ENCODE data around the gene EFCAB12.
"Not testable (repeated sequence)": the region's sequence is repeated elsewhere in the genome, so short reads cannot be mapped to it uniquely, and the experiment has no call there.

EFCAB12 gene

DNA sequence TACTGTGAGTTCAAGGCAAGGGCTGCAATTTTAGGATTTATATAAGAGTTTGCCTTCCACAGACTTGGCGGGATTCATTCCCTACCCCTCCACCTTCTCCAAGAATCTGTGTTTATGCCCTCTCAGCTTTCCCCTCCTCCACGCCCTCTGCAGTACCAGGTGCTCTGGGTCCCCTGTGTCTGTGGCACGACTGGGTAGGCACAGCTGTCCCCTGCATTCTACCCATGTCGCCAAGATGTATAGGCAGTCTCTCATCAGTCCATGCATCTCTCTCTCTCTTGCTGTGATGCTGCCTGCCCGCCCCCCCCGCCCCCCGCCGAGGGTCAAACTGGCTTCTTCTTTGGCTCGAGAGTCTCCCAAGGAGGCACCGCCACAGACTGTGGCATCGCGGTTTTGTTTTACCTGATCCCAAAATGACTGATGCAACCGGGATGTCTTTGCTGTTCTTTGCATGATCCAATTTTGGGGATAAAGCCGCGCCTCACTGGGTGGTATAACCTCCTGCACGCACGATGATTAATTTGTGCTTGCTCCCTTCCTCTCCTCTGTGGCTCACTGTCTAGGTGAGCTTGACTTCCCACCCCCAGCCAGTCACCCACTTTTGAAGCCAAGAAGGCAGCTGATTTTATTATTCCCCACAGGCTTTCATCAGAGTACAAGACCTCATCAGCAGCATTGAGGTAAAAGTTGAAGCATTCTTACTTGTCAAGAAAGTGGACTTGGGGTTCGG is 43.7 kb downstream of the EFCAB12 start:
- Mint-ChIP-seq H3K4me3 (no peak overlapping the region), H3K27ac (no peak overlapping the region), H3K36me3 (ENCODE audit: low read depth) (peaks cover 29% of the 10 kb centered on the region), H3K9me3 (no peaks in the 10 kb centered on the region), H3K4me1 (no peaks in the 10 kb centered on the region), H3K27me3 (ENCODE audit: low read depth) (no peaks in the 10 kb centered on the region)
- TF ChIP-seq, protein P1, sequence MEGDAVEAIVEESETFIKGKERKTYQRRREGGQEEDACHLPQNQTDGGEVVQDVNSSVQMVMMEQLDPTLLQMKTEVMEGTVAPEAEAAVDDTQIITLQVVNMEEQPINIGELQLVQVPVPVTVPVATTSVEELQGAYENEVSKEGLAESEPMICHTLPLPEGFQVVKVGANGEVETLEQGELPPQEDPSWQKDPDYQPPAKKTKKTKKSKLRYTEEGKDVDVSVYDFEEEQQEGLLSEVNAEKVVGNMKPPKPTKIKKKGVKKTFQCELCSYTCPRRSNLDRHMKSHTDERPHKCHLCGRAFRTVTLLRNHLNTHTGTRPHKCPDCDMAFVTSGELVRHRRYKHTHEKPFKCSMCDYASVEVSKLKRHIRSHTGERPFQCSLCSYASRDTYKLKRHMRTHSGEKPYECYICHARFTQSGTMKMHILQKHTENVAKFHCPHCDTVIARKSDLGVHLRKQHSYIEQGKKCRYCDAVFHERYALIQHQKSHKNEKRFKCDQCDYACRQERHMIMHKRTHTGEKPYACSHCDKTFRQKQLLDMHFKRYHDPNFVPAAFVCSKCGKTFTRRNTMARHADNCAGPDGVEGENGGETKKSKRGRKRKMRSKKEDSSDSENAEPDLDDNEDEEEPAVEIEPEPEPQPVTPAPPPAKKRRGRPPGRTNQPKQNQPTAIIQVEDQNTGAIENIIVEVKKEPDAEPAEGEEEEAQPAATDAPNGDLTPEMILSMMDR (IDR thresholded peaks at IDR 0.05; ENCODE audit: unreplicated experiment in 3 of 3) = no peak

DNA sequence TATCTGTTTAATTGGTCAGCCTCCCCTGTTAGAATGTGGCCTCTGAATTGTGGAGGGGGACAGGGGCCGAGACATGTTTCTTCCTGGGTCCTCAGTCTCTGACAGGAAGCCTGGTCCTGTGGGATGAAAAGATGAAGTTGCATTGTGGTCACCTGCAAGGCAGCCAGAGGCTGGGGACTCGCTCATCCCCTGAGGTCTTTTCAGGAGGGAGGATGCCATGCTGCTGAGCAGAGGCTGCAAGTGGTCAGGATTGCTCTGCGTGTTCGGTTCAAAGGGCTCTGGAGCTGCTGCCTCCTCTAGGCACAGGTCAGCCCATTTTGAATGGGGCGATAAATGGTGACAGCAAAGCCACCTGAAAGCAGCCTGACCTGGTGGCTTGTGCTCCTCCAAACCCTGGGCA is 44.3 kb downstream of the EFCAB12 start:
- not testable (repeated sequence) for H3K4me1 Mint-ChIP-seq; H3K27me3 Mint-ChIP-seq (ENCODE audit: low read depth); H3K4me3 Mint-ChIP-seq; H3K9me3 Mint-ChIP-seq; H3K27ac Mint-ChIP-seq
- peaks cover 22% of the 10 kb centered on the region for H3K36me3 Mint-ChIP-seq (ENCODE audit: low read depth)

DNA sequence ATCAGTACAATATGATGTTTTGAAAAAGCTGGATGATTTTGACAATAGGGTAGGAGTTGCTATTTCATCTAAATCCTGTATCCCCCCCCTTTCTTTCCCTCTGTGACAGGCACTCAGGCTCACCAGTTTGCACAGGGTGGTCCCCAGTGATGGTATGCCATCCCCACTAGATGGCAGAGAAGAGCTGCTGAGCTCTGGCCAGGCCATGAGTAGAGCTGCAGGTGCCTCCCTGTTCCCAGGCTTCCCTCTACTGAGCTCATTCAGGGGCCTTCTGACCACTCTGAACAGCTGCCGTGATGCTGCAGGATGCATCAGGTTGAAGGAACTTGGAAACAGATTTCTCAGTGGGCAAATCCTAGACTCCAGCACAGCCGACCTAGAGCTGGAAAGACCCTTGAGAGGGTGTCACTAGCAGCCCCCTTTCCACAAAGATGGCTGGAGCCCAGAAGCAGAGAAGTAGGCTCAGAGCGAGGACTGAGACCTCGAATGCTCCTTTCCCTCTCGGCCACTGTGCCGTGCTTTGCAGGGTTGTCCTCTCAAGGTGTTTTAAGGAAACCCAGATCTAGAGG is 45.1 kb downstream of the EFCAB12 start:
- Mint-ChIP-seq H3K27me3 (ENCODE audit: low read depth) (no peaks in the 10 kb centered on the region), H3K36me3 (ENCODE audit: low read depth) (peaks cover 20% of the 10 kb centered on the region), H3K9me3 (no peaks in the 10 kb centered on the region), H3K4me1 (no peaks in the 10 kb centered on the region), H3K27ac (no peak overlapping the region), H3K4me3 (no peak overlapping the region)
- TF ChIP-seq, protein P1 (IDR thresholded peaks at IDR 0.05; ENCODE audit: unreplicated experiment in 3 of 3) = peak; percentile 68 to 81 (median 75)

DNA sequence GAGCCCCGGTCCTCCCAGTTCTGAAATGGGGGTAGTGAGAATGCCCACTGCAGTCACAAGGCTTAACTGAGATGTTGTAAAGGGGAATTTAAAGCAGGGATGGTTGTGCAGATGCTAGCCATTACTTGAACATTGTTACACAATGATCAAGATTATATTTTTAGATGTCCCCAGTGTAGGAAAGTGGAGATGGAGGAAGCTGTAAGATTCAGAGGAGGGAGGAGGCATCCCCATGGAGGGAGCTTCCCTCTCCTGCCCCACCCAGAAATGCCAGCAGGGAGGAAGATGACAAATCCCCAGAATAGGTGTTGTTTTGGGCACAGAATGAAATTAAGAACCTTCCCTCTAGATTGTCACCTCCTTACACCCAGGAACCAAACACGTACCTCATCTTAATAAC is 46.1 kb downstream of the EFCAB12 start:
- H3K4me1 Mint-ChIP-seq = no peaks in the 10 kb centered on the region
- TF ChIP-seq, protein P1 (IDR thresholded peaks at IDR 0.05; ENCODE audit: unreplicated experiment in 3 of 3) = no peak
- peaks cover 12% of the 10 kb centered on the region for H3K36me3 Mint-ChIP-seq (ENCODE audit: low read depth)
- no peak overlapping the region for H3K4me3 Mint-ChIP-seq
- H3K27ac Mint-ChIP-seq = no peak overlapping the region
- no peaks in the 10 kb centered on the region for H3K9me3 Mint-ChIP-seq
- no peaks in the 10 kb centered on the region for H3K27me3 Mint-ChIP-seq (ENCODE audit: low read depth)

DNA sequence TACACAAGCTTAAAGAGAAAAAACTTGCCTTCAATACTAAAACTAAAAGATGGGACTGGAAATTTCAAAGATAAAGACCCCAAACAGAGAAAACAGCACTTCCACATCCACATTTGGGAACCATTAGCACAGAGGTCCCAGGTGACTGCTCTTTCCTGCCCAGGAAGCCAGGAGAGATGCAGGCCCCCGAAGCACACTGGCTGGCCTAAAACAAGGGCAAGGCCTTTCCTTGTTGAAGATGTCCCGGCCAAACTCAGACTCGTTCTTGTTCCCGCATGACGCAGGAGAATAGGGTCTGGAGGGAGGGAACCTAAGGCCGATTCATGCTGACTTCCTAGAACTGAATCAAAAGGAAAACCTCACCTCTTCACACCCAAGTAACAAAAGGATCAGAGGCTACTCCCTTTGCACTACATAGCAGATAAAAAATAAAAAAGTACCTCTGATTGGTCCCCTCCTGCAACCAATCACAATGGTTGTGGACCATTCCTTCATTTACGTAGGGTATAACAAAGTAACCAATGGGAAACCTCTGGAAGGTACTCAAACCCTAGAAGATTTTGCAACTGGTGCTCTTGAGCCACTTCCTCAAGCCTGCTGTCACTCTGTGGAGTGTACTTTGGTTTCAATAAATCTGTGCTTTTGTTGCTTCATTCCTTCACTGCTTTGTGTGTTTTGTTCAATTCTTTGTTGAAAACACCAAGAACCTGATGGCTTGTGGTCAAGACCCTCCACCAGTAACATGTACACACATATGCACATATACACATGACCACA is 48.7 kb downstream of the EFCAB12 start:
- Mint-ChIP-seq H3K27ac (no peak overlapping the region), H3K4me1 (no peaks in the 10 kb centered on the region), H3K36me3 (ENCODE audit: low read depth) (no peaks in the 10 kb centered on the region), H3K27me3 (ENCODE audit: low read depth) (no peaks in the 10 kb centered on the region), H3K9me3 (no peaks in the 10 kb centered on the region), H3K4me3 (no peak overlapping the region)
- TF ChIP-seq, protein P1 (IDR thresholded peaks at IDR 0.05; ENCODE audit: unreplicated experiment in 3 of 3) = no peak

DNA sequence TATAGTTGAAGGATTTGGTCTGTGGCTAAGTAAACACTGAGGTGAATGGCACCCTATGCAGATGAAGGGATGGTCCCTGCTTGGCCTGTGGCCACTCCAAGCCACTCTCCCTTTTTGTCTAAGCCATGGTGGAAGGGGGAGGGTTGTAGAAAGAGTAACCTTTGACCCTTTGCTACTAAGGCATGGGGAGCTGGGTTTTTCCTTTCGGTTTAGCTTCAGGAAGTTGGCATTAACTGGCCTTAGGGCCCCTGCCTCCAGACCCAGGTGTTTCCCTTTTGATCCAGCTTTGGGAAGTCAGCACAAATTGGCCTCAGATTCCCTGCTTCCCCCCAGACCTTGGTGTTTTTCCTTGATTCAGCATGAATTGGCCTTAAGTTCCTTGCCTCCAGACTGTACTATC is 49.5 kb downstream of the EFCAB12 start:
- H3K9me3 Mint-ChIP-seq = no peaks in the 10 kb centered on the region
- H3K27me3 Mint-ChIP-seq (ENCODE audit: low read depth) = no peaks in the 10 kb centered on the region
- TF ChIP-seq, protein P1 (IDR thresholded peaks at IDR 0.05; ENCODE audit: unreplicated experiment in 3 of 3) = no peak
- H3K4me3 Mint-ChIP-seq = no peak overlapping the region
- H3K4me1 Mint-ChIP-seq = no peaks in the 10 kb centered on the region
- H3K36me3 Mint-ChIP-seq (ENCODE audit: low read depth) = no peaks in the 10 kb centered on the region
- H3K27ac Mint-ChIP-seq = no peak overlapping the region
